ENCODE results near the gene MAG.
A peak's percentile ranks its signal among the peaks of the same experiment; 100 is the strongest.

The MAG gene

GRCh38 chr19:35320065-35320713 lies 28.2 kb downstream of the MAG start:
- no peak overlapping the region for H3K27ac ChIP-seq
- no peaks in the 10 kb centered on the region for H3K27me3 ChIP-seq (replicated peaks)
- in situ Hi-C loops (cut with HindIII; ENCODE audit: low pct_ligation_motif_present, low sequenced_read_pairs) = no loop called here
- H3K36me3 ChIP-seq (replicated peaks) = no peaks in the 10 kb centered on the region
- no peak for TF ChIP-seq CTCF (IDR thresholded peaks at IDR 0.05; ENCODE audit: low read depth, low read length, missing control alignments)
- no peak overlapping the region for H3K4me3 ChIP-seq (ENCODE audit: low read depth, low read length)
- DNase-seq = no peak

DNA sequence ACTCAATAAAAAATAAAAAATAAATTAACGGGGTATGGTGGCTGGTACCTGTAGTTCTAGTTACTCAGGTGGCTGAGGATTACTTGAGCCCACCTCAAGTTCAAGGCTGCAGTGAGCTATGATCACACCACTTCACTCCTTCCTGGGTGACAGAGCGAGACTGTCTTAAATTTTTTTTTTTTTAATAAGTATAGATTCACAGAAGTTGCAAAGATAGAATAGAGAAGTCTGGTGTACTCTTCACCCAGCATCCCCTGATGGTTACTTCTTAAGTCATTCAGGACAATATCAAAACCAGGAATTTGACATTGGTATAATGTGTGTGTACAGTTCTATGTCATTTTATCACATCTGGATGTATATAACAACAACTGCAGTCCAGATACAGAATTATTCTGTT lies 29.3 kb downstream of the MAG start:
- Histone ChIP-seq H3K4me3 (ENCODE audit: low read depth, low read length) (no peak overlapping the region), H3K27ac (no peak overlapping the region), H3K36me3 (replicated peaks) (no peaks in the 10 kb centered on the region), H3K27me3 (replicated peaks) (no peaks in the 10 kb centered on the region)
- no peak for DNase-seq
- TF ChIP-seq CTCF (IDR thresholded peaks at IDR 0.05; ENCODE audit: low read depth, low read length, missing control alignments) = no peak
- in situ Hi-C loops (cut with HindIII; ENCODE audit: low pct_ligation_motif_present, low sequenced_read_pairs) = no loop called here

GRCh38 chr19:35322014-35322413 lies 30.1 kb downstream of the MAG start:
- in situ Hi-C loops (cut with HindIII; ENCODE audit: low pct_ligation_motif_present, low sequenced_read_pairs) = no loop called here
- no peak for DNase-seq
- H3K27ac ChIP-seq = no peak overlapping the region
- no peaks in the 10 kb centered on the region for H3K27me3 ChIP-seq (replicated peaks)
- H3K4me3 ChIP-seq (ENCODE audit: low read depth, low read length) = no peak overlapping the region
- H3K36me3 ChIP-seq (replicated peaks) = no peaks in the 10 kb centered on the region
- no peak for TF ChIP-seq CTCF (IDR thresholded peaks at IDR 0.05; ENCODE audit: low read depth, low read length, missing control alignments)

DNA sequence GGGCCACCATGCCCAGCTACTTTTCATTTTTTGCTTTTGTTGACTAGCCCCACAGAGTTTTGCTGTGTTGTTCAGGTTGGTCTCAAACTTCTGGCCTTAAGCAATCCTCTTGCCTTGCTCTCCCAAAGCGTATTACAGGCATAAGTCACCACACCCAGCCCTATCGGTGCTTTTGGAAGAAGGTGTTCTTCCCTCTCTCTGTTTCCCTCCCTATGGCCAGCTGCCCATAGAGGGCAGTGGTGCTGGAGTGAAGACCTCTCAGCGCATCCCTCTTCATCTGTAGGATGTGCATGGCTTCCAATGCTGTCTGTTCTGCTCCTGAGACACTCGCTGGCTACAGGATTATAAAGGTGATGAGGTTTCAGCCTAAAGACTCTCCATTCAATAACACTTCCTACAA lies 35.7 kb downstream of the MAG start:
- in situ Hi-C loops (cut with HindIII; ENCODE audit: low pct_ligation_motif_present, low sequenced_read_pairs) = no loop called here
- TF ChIP-seq CTCF (IDR thresholded peaks at IDR 0.05; ENCODE audit: low read depth, low read length, missing control alignments) = peak; percentile 53
- no peak for DNase-seq
- Histone ChIP-seq H3K27me3 (replicated peaks) (no peaks in the 10 kb centered on the region), H3K36me3 (replicated peaks) (no peaks in the 10 kb centered on the region), H3K4me3 (ENCODE audit: low read depth, low read length) (no peak overlapping the region), H3K27ac (no peak overlapping the region)

DNA sequence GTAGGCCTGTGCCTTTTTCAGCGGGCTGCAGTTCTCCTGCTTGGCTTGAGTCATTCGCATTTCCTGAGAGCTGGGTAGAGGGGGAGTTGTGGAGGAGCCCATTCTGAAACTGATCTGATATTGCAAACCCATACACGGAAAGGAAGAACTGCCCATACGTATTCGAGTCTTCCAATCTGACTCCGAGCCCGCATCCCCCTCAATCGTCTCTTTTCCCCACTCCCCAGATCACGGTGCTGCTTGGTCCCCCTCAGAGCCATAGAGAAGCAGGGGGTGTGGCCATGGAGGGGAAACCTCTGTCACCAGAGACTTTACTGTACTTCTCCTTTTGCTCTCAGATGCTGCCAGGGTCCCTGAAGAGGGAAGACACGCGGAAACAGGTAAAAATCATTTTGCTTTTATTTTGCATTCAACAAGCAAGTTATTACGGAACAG lies 36.9 kb downstream of the MAG start, which contains the start of gene CD22:
Gene CD22 (plus strand): TSS at position 337 of the 435 bp plus-strand sequence. CDS start 2,854 bp downstream, outside the sequence.
- H3K27ac ChIP-seq = no peak within 1 kb of the TSS
- in situ Hi-C loops (cut with HindIII; ENCODE audit: low pct_ligation_motif_present, low sequenced_read_pairs) = no loop called here

More for the DNA sequence above, 36.9 kb downstream of the MAG start, which contains the start of gene CD22:
- DNase-seq = no peak
- Histone ChIP-seq H3K36me3 (replicated peaks) (no peaks in the 10 kb centered on the region), H3K27me3 (replicated peaks) (no peaks in the 10 kb centered on the region), H3K4me3 (ENCODE audit: low read depth, low read length) (no peak within 1 kb of the TSS)
- no peak for TF ChIP-seq CTCF (IDR thresholded peaks at IDR 0.05; ENCODE audit: low read depth, low read length, missing control alignments)
